Endothelial cell of umbilical vein (primary cell): ENCODE measurements around the gene CYTH2. TPM values are rescaled to one million over a fixed set of nuclear protein-coding genes. Genes with fewer than 3 reads are reported as not detected.

ENCODE experiments used
- BruUV-seq: library from RNA; stranded (reverse); fragments of 400-500 nt; replicated peaks from 2 replicates; lab custom pipeline; 2021; lab: Mats Ljungman, UMichigan
- CTCF ChIA-PET: fragments of 300-600, 350-600 bp; sonication (Branson Sonifier 250); formaldehyde crosslinking; loops from one replicate; lab custom pipeline; 2021; ENCODE audit warnings: antibody characterized with exemption, inconsistent platforms; lab: Charles Lee
- POLR2A ChIA-PET: fragments of 300-600, 350-600 bp; sonication (Branson Sonifier 250); formaldehyde crosslinking; loops from one replicate; lab custom pipeline; 2021; ENCODE audit warnings: antibody characterized with exemption, inconsistent platforms; lab: Charles Lee
- DNase-seq: peaks from one replicate; pipeline ENCODE4 v3.0.0-alpha.2; 2011; ENCODE audit warnings: low read depth, low spot score
- FAIRE-seq: peaks from 2 replicates; lab custom pipeline; 2011; peaks lifted over from hg19 to GRCh38; lab: Jason Lieb, UNC
- H2AFZ ChIP-seq: 2 replicates; pipeline ENCODE4 v1.6.0; 2012; ENCODE audit warnings: low read depth, low read length, control low read depth, inconsistent platforms
- H3K27ac ChIP-seq: 2 replicates; pipeline ENCODE4 v1.5.1; 2011; ENCODE audit warnings: low read depth, mild to moderate bottlenecking, control low read depth, low read length, moderate library complexity; ENCODE audit not compliant: insufficient read depth
- H3K27me3 ChIP-seq, 2 experiments: 2 replicates each; pipeline versions ENCODE4 v1.6.0 to v1.6.1; 2011; ENCODE audit warnings: low read length in 2 of 2, mixed read lengths in 1 of 2; ENCODE audit not compliant: control insufficient read depth in 2 of 2, insufficient read depth in 2 of 2
- H3K36me3 ChIP-seq, 2 experiments: 2 replicates in 1 of 2; 3 replicates in 1 of 2; pipeline ENCODE4 v1.5.1; 2011; ENCODE audit warnings: low read length in 2 of 2, mild to moderate bottlenecking in 1 of 2, moderate library complexity in 1 of 2; ENCODE audit not compliant: control insufficient read depth in 2 of 2, insufficient read depth in 2 of 2; ENCODE audit errors: extremely low read depth in 1 of 2
- H3K4me1 ChIP-seq: 3 replicates; pipeline ENCODE4 v1.5.1; 2011; ENCODE audit warnings: mild to moderate bottlenecking, low read length; ENCODE audit not compliant: control insufficient read depth, insufficient read depth; ENCODE audit errors: extremely low read depth
- H3K4me2 ChIP-seq: 2 replicates; pipeline ENCODE4 v1.6.1; 2011; ENCODE audit warnings: low read length, control low read depth, mixed read lengths; ENCODE audit not compliant: insufficient read depth
- H3K4me3 ChIP-seq, 3 experiments: fragments of 200-600 bp in 1 of 3; sonication (generic), shearing (Covaris generic) in 1 of 3; replicated peaks in 1 of 3; 2 replicates each; pipeline ENCODE4 v1.5.1; 2011 to 2016; ENCODE audit warnings: control low read depth in 3 of 3, low read length in 3 of 3, mild to moderate bottlenecking in 2 of 3, inconsistent platforms in 1 of 3, low read depth in 1 of 3, moderate library complexity in 1 of 3; ENCODE audit not compliant: insufficient read depth in 1 of 3
- H3K79me2 ChIP-seq: 2 replicates; pipeline ENCODE4 v1.6.0; 2012; ENCODE audit warnings: low read length, inconsistent platforms; ENCODE audit not compliant: control insufficient read depth, insufficient read depth
- H3K9ac ChIP-seq: replicated peaks from 2 replicates; pipeline ENCODE3; 2011; ENCODE audit warnings: low read length, control low read depth; ENCODE audit not compliant: insufficient read depth; ENCODE audit errors: extremely low read depth
- H3K9me1 ChIP-seq: replicated peaks from 3 replicates; pipeline ENCODE4 v1.6.0; 2011; ENCODE audit warnings: mild to moderate bottlenecking, low read length; ENCODE audit not compliant: control insufficient read depth, insufficient read depth; ENCODE audit errors: extremely low read depth
- H3K9me3 ChIP-seq: replicated peaks from 2 replicates; pipeline ENCODE4 v1.5.1; 2012; ENCODE audit warnings: low read length, inconsistent platforms; ENCODE audit not compliant: control insufficient read depth, insufficient read depth
- H4K20me1 ChIP-seq: replicated peaks from 2 replicates; pipeline ENCODE3; 2011; ENCODE audit warnings: mild to moderate bottlenecking, low read length; ENCODE audit not compliant: control insufficient read depth, insufficient read depth; ENCODE audit errors: extremely low read depth
- EZH2 ChIP-seq: IDR thresholded peaks from 2 replicates; pipeline ENCODE4 v1.6.1; 2012; ENCODE audit warnings: borderline replicate concordance, low read depth, mild to moderate bottlenecking, moderate library complexity, low read length, inconsistent platforms; ENCODE audit not compliant: severe bottlenecking
- GATA2 ChIP-seq: IDR thresholded peaks from 2 replicates; pipeline ENCODE4 v1.7.0; 2011; ENCODE audit warnings: low read depth, mild to moderate bottlenecking, moderate library complexity, mixed read lengths, low read length; ENCODE audit not compliant: insufficient read length, insufficient read depth
- JUN ChIP-seq: IDR thresholded peaks from 2 replicates; pipeline ENCODE4 v1.6.1; 2011; ENCODE audit warnings: borderline replicate concordance, low read depth; ENCODE audit not compliant: insufficient read length, insufficient read depth
- dilution Hi-C: fragments of 300-500 bp; cut with MboI; formaldehyde crosslinking; loops from one replicate; pipeline ENCODE4 v1.15.0; 2019; ENCODE audit warnings: low sequenced_read_pairs; ENCODE audit not compliant: extremely low pct_ligation_motif_present
- intact Hi-C: fragments of 100-400 bp; cut with micrococcal nuclease; formaldehyde crosslinking; loops from one replicate; pipeline ENCODE4 v1.10.0; 2022
- polyA plus RNA-seq, 4 experiments: library from polyadenylated mRNA; depleted of rRNA in 3 of 4; stranded (reverse) in 3 of 4; unstranded in 1 of 4; fragments of >200 nt; gene quantifications; 2 replicates each; pipeline versions ENCODE4 v1.2.1 to v1.2.3, GENCODE V29; 2011 to 2012; ENCODE audit warnings: missing spikeins in 1 of 4
- total RNA-seq: library from RNA; stranded (reverse); gene quantifications from 2 replicates; pipeline ENCODE4 v1.2.3, GENCODE V29; 2021
- TF ChIP-seq, protein P1 (sequence below): IDR thresholded peaks from 2 replicates; pipeline ENCODE4 v1.6.1; 2011; ENCODE audit not compliant: insufficient read depth, insufficient read length

CYTH2 gene
- total and polyA plus RNA-seq, 2 donors (not counting 3 experiments of a cell fraction or from before 2014, with no cell fraction given), result 98.4 to 119 TPM

DNA sequence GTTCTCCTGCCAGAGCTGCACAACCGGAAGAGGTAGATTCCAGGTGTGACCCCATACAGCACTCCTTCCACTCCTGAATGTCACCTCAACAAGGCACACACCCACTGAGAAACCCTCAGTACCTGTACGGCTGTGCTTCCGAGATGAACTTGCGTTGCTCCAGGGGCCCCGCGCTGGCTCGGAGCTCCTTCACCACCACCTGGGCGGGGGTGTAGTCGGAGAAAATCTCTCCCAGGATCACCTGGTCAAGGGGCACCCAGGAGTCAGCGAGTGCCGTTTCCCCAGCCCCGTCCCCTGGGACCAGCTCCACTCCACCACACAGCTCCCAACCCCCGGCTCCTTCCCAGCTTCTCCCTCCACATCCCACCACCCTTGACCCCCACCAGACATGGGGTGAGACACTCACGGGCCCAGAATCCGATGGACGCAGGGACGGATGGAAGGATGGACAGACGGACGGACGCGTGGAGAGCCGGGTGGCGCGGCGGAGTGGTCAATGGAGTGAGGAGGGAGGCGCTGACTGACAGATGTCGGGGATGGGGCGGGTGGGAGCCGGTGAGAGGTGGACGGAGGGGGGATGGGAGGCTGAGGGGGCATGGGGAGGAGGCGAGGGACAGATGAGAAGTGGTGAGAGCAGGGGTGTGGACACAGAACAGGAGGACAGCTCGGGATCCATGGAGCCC, 39.7 kb downstream of the CYTH2 start:
- no peaks in the 10 kb centered on the region for H3K9me3 ChIP-seq
- intact Hi-C loops, result no loop called here
- ChIA-PET CTCF (interaction anchor here (0.7 to 8.3 kb wide), 8 partner anchors 13 to 237 kb away, joined by 3 to 507 read pairs (median 4); no protein-coding TSS in a partner anchor), POLR2A (no interaction called here)
- no peaks in the 10 kb centered on the region for H3K4me1 ChIP-seq
- no peaks in the 10 kb centered on the region for H3K79me2 ChIP-seq
- no peak overlapping the region for H2AFZ ChIP-seq
- no TSS peak for BruUV-seq
- TF ChIP-seq, protein P1, sequence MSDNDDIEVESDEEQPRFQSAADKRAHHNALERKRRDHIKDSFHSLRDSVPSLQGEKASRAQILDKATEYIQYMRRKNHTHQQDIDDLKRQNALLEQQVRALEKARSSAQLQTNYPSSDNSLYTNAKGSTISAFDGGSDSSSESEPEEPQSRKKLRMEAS, result no peak
- TF ChIP-seq JUN (no peak), EZH2 (no peak), GATA2 (no peak)
- H3K4me3 ChIP-seq, result no peak overlapping the region
- no peak for DNase-seq
- H3K27me3 ChIP-seq, result peaks cover 12 to 14% of the 10 kb centered on the region in 2 experiments
- H3K36me3 ChIP-seq, result no peaks in the 10 kb centered on the region
- dilution Hi-C loops, result no loop called here
- FAIRE-seq, result no peak
- H3K9ac ChIP-seq, result no peak overlapping the region
- H3K4me2 ChIP-seq, result no peak overlapping the region
- no peaks in the 10 kb centered on the region for H4K20me1 ChIP-seq
- H3K27ac ChIP-seq, result no peak overlapping the region
- no peaks in the 10 kb centered on the region for H3K9me1 ChIP-seq

DNA sequence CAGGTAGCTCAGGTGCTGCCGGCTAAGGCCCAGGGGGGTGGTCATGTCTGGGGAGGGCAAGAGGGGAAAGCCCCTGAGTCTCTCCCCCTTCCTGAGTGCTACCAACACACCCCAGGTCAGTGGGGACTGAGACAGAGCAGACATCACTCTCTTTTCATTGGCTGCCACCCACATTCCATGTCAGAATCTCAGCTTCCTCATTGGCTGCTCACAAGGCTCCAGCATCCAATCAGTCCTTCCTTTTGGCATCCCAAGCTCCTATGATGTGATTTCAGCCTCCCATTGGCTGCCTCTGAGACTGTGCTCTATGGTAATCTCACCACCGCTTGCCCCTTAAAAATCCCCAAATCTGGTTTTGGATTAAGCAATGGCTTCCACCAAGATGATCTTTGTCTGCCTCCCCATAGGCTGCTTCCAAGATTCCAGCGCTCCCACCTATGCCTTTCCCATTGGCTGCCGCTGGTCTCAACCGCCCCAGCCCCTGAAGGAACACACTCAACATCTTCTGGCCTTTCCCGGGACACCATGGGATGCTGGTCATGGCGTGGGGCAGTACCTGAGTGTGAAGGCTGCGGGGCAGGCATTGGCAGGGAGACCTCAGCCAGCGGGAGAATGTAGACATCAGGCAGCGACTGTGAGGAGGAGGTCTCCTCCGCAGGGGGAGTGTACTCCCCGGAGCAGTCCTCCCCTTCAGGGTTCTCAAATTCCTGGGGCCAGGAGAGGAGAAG, 40.5 kb downstream of the CYTH2 start:
- H3K4me3 ChIP-seq, result no peak overlapping the region
- H3K9me3 ChIP-seq, result no peaks in the 10 kb centered on the region
- dilution Hi-C loops (no loop called here), intact Hi-C loops (no loop called here)
- DNase-seq, result no peak
- no peaks in the 10 kb centered on the region for H3K36me3 ChIP-seq
- H3K79me2 ChIP-seq, result no peaks in the 10 kb centered on the region
- H3K9ac ChIP-seq, result no peak overlapping the region
- CTCF ChIA-PET, result interaction anchor here (0.7 to 8.3 kb wide), 3 partner anchors 14 to 75 kb away, joined by 3 to 507 read pairs (median 8); no protein-coding TSS in a partner anchor
- POLR2A ChIA-PET, result no interaction called here
- H3K4me2 ChIP-seq, result no peak overlapping the region
- H3K27me3 ChIP-seq, result peaks cover 12 to 14% of the 10 kb centered on the region in 2 experiments
- no peak for FAIRE-seq
- no peaks in the 10 kb centered on the region for H4K20me1 ChIP-seq
- no peaks in the 10 kb centered on the region for H3K4me1 ChIP-seq
- TF ChIP-seq, protein P1, result no peak
- TF ChIP-seq EZH2, result peak; percentile 1
- H3K9me1 ChIP-seq, result no peaks in the 10 kb centered on the region
- no TSS peak for BruUV-seq
- no peak overlapping the region for H2AFZ ChIP-seq
- no peak overlapping the region for H3K27ac ChIP-seq
